Ascending aorta (tissue), 2 donors: ENCODE data around the gene IFNAR1. TPM values are rescaled to one million over a fixed set of nuclear protein-coding genes. Genes with fewer than 3 reads are reported as not detected.
A peak's percentile ranks its signal among the peaks of the same experiment; 100 is the strongest.

Experiments
- DNase-seq, 2 donors: peaks; one replicate each; pipeline ENCODE4 v3.0.0-alpha.2; 2019; ENCODE audit warnings: low spot score in 2 of 2
- H3K27ac ChIP-seq, 2 donors: fragments of 200-600 bp; sonication (generic); one replicate each; pipeline ENCODE4 v1.5.1; 2016 to 2017; ENCODE audit warnings: mild to moderate bottlenecking in 1 of 2
- H3K27me3 ChIP-seq: fragments of 200-600 bp; sonication (generic); one replicate; pipeline ENCODE4 v1.5.1; 2017
- H3K36me3 ChIP-seq, 2 donors: fragments of 200-600 bp; sonication (generic); one replicate each; pipeline ENCODE4 v1.5.1; 2016
- H3K4me1 ChIP-seq, 2 donors: fragments of 200-600 bp; sonication (generic); one replicate each; pipeline ENCODE4 v1.5.1; 2016 to 2017; ENCODE audit warnings: mild to moderate bottlenecking in 1 of 2
- H3K4me3 ChIP-seq, 2 donors: fragments of 200-600 bp; sonication (generic); one replicate each; pipeline ENCODE4 v1.5.1; 2016 to 2017; ENCODE audit warnings: mild to moderate bottlenecking in 1 of 2
- H3K9me3 ChIP-seq, 2 donors: fragments of 200-600 bp; sonication (generic); one replicate each; pipeline ENCODE4 v1.5.1; 2016
- CTCF ChIP-seq, 3 experiments: fragments of 200-600 bp in 2 of 3; fragments of 450-650 bp in 1 of 3; sonication (generic) in 2 of 3; IDR thresholded peaks; one replicate each; pipeline ENCODE4 v1.5.1; 2016 to 2019; ENCODE audit warnings: antibody characterized with exemption in 3 of 3, mild to moderate bottlenecking in 1 of 3, moderate library complexity in 1 of 3
- intact Hi-C: fragments of 100-400 bp; cut with DNase I; formaldehyde crosslinking; loops from one replicate; pipeline ENCODE4 v1.15.1; 2023
- total RNA-seq: library from RNA; depleted of rRNA; stranded (reverse); fragments of >200 nt; gene quantifications from one replicate; pipeline ENCODE4 v1.1.0, GENCODE V29; 2016

Gene IFNAR1
- total RNA-seq, 1 donor from 2014 or later = 25.9 TPM

- intact Hi-C loops = loop anchor here (2.0 kb wide), 2 partner anchors 42 to 78 kb away; partner anchors contain the start of gene IFNAR1
- Histone ChIP-seq H3K36me3 (no peaks in the 10 kb centered on the region), H3K27ac (peak within 1 kb of the TSS; percentile 97 to 99), H3K4me3 (peak within 1 kb of the TSS; percentile 89 to 97), H3K4me1 (peaks cover 0 to 19% of the 10 kb centered on the region in 2 donors), H3K27me3 (no peaks in the 10 kb centered on the region), H3K9me3 (no peaks in the 10 kb centered on the region)
- no peak for TF ChIP-seq CTCF (IDR thresholded peaks at IDR 0.05)
- no peak for DNase-seq
These were observed 78.5 kb downstream of the IFNAR1 start, which contains the start of gene IFNGR2 for GRCh38 chr21:33403128-33403785. TSS of gene IFNGR2 (plus strand) at chr21:33403413. CDS start at chr21:33403544, 131 bp downstream.

- intact Hi-C loops = loop anchor here (2.0 kb wide), 3 partner anchors 31 to 79 kb away; partner anchors contain the start of gene IFNAR1
- H3K4me1 ChIP-seq = peaks cover 0 to 19% of the 10 kb centered on the region in 2 donors
These were observed 79.2 kb downstream of the IFNAR1 start for GRCh38 chr21:33403786-33404585.

GRCh38 chr21:33406493-33406892 is 81.7 kb downstream of the IFNAR1 start:
- Histone ChIP-seq H3K27ac (no peak overlapping the region), H3K9me3 (no peaks in the 10 kb centered on the region), H3K4me1 (peaks cover 0 to 21% of the 10 kb centered on the region in 2 donors), H3K27me3 (no peaks in the 10 kb centered on the region), H3K4me3 (no peak overlapping the region), H3K36me3 (peaks cover 0 to 7% of the 10 kb centered on the region in 2 donors)
- DNase-seq = no peak
- intact Hi-C loops = no loop called here
- no peak for TF ChIP-seq CTCF (IDR thresholded peaks at IDR 0.05)

More at GRCh38 chr21:33403786-33404585, 79.2 kb downstream of the IFNAR1 start:
- H3K4me3 ChIP-seq = peak overlapping the region; percentile 89 to 97
- H3K27me3 ChIP-seq = no peaks in the 10 kb centered on the region
- no peak for TF ChIP-seq CTCF (IDR thresholded peaks at IDR 0.05)
- H3K27ac ChIP-seq = peak overlapping the region; percentile 97 to 99
- no peaks in the 10 kb centered on the region for H3K9me3 ChIP-seq
- peak in 1 of 2 donors; percentile 84 for DNase-seq
- H3K36me3 ChIP-seq = no peaks in the 10 kb centered on the region

Other genes starting within 250 kb of the IFNAR1 start
- gene IFNAR2, start 95.0 kb upstream of the IFNAR1 start, total RNA-seq = 30.3 TPM
- 39.1 TPM for gene IL10RB, start 58.6 kb upstream of the IFNAR1 start, total RNA-seq
- 46.4 TPM for gene IFNGR2, start 78.4 kb downstream of the IFNAR1 start, total RNA-seq
- 24.9 TPM for gene TMEM50B, start 155.0 kb downstream of the IFNAR1 start, total RNA-seq
- gene DNAJC28, start 166.7 kb downstream of the IFNAR1 start, total RNA-seq = 1.5 TPM
- gene GART, start 217.1 kb downstream of the IFNAR1 start, total RNA-seq = 22.4 TPM
- gene SON, start 218.1 kb downstream of the IFNAR1 start, total RNA-seq = 179 TPM